Dedifferentiated amniotic fluid mesenchymal stem cell (primary cell): ENCODE data around the gene DDC.
A peak's percentile ranks its signal among the peaks of the same experiment; 100 is the strongest.

ENCODE experiments used
- DNase-seq: peaks from one replicate; pipeline ENCODE4 v3.0.0-alpha.2; 2016; ENCODE audit errors: extremely low spot score

The DDC gene

GRCh38 chr7:50456371-50457123 is 108.7 kb downstream of the DDC start:
- no peak for DNase-seq

GRCh38 chr7:50455658-50456057 is 109.5 kb downstream of the DDC start:
- DNase-seq: no peak

DNA sequence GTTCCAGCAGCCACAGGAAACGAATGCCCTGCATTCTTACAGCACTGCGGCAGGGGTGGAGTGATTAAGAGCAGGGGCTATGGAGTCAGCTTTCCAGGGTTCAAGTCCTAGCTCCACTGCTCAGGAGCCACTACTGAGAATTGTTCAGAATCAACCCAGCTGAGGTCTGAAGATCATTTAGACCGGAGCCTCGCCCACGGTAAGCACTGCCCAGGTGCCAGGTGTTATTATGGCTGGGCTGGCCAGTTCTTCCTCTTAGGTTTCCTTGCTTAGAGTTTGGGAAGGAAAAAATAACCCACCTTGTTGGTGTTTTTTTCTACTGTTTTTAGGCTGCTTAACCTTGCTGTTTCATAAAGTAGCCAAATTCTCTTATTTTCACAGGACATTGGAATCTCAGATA is 110.2 kb downstream of the DDC start:
- no peak for DNase-seq

- no peak for DNase-seq
Measured at GRCh38 chr7:50450590-50451032, 114.6 kb downstream of the DDC start.

GRCh38 chr7:50449881-50450589 is 115.2 kb downstream of the DDC start, which contains the start of gene FIGNL1:
Gene FIGNL1 (minus strand): TSS chr7:50450350. CDS start chr7:50447287, 3,063 bp downstream.
- DNase-seq: peak; percentile 40

DNA sequence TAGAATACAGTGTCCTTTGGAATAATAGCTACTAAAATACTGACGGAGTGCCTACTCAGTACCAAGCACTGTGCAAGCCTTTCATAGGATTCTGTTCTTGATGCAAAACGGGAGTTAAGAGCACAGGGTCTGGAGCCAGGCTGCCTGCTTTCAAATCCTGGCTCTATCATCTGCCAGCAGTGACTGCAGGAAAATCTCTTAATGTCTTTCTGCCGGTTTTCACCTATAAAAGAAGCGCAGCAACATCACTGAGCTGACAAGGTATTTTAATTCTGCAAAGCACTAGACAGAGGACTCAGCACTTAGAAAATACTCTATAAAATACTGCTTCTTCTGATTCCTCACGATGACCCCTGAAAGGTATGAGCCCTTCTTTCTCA is 115.7 kb downstream of the DDC start:
- no peak for DNase-seq

GRCh38 chr7:50448823-50449222 is 116.4 kb downstream of the DDC start:
- no peak for DNase-seq

- no peak for DNase-seq
Measured at GRCh38 chr7:50446542-50446960, 118.7 kb downstream of the DDC start.

GRCh38 chr7:50436133-50436806 is 128.9 kb downstream of the DDC start:
- DNase-seq: peak; percentile 42

DNA sequence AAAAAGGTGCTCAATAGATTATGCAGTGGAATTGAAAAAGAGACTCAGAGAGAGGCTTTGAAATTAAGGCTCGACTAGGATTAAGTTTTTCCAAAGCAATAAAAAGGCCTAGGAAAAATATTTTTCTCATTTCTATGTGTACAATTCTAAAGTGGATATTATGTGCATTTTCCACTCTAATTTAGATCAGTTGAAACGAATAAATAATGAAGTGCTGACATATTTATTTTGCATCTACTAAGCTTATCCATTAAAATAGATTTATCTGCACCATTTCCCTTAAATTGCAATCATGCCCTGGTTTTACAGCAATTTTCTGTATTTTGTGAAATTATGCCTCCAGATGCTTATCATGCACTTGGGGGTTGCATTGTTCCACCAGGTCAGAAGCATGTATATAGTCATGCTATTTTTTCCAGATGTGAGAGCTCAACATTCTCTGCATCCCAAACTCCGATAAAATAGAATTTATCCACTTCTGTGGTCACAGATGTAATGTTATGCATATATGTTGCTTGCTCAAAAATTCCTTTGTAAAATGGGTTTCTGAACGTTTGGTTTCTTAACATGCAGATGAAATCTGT is 133.4 kb downstream of the DDC start:
- no peak for DNase-seq

- DNase-seq: no peak
Measured at GRCh38 chr7:50431316-50431715, 133.9 kb downstream of the DDC start.

DNA sequence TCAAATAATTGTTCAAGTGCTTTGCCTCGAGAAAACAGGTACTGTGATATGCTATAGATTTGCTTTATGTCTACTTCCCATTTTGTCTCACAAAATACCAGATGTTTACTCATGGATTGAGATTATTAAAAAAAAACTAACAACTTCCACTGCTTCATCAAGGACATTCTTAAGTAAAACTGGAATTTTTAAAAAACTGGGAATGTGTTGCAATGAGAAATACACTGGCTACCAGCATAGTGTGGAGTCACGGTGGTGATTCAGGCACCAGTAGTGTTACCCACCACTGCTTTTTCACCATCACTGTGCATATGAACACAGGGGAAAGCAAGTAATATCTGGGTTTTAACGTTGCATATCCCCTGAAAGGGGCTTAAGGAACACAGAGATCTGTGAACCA is 136.3 kb downstream of the DDC start:
- no peak for DNase-seq

- DNase-seq: no peak
Measured at GRCh38 chr7:50427518-50427917, 137.7 kb downstream of the DDC start.

DNA sequence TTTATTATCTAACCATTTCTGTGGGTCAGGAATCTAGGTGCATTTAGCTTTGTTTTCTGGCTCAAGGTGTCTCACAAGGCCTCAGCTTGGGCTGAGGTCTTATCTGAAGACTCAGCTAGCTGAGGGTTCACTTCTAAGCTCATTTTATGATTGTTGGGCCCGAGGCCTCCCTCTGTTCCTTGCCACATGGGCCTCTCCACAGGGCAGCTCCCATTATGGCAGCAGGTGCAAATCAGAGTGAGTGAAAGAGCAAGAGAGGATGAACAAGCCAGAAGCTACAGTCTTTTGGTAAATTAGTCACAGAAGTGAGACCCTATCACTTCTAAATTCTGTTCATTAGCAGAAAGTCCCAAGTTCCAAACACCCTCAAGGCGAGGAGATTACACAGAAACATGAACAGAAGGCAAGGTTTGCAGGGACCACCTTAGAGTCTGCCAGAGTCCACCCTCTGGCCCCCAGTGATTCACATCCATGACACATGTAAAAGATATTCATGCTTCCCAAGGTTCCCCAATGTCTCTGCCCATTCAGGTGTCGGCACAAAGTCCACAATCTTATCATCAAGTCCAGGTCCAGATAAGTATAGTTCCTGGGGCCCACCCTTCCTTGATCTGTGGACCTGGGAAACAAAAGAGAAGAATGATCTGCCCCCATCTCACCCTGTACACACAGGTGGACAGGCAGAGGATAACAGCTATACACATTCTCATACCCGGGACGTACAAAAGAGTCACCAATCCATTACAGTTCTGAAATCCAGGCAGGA is 138.7 kb downstream of the DDC start:
- no peak for DNase-seq

- DNase-seq: no peak
Measured at GRCh38 chr7:50425318-50425717, 139.9 kb downstream of the DDC start.

DNA sequence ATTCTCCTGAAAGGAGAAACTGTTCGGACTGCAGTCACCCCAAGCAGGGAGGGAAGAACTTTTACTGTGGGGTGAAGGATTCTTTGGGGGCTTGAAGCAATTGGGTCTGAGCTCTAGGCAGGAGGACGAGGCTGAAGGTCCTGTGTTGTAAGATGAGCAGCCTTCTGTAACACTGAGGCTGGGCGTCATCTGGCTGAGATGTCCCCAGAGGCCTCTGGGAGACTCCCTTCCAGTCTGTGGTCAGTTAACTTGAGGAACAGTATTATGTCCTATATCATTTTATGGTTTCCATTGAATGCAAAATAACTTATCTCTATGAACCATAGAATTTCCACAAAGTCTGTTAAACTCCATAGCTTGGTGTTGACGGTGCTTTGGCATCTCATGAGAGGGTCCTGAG is 141.3 kb downstream of the DDC start:
- no peak for DNase-seq

GRCh38 chr7:50422858-50423257 is 142.3 kb downstream of the DDC start:
- DNase-seq: no peak

DNA sequence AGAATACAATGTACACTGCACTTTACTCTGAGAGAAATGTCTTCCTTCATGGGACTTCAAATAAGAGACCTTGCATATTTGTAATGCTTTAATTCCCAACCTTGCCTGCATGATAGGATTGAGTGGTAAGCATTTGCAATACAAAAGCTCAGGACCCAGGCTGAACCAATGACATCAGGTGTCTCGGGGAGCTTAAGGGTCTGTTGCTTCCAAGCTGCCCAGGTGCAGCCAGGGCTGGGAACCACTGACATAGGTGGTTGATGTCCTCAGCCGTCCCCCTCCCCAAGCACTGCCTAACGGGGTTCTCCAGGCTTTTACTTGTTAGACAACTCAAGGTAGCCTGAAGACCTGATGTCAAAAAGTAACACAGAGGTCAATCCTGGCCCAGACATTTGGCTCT is 144.2 kb downstream of the DDC start:
- DNase-seq: no peak

GRCh38 chr7:50418526-50419290 is 146.5 kb downstream of the DDC start:
- no peak for DNase-seq

- DNase-seq: peak; percentile 46
Measured at GRCh38 chr7:50418086-50418515, 147.1 kb downstream of the DDC start.
